NCI-H345 treated with DMSO at 0.1 percent for 48 hours (cell line): Measurements from ENCODE around the gene MESP2.

Source experiments
- DNase-seq: peaks from one replicate; lab custom pipeline; 2025; ENCODE audit not compliant: unreplicated experiment; lab: John Stamatoyannopoulos, UW

Gene MESP2

DNA sequence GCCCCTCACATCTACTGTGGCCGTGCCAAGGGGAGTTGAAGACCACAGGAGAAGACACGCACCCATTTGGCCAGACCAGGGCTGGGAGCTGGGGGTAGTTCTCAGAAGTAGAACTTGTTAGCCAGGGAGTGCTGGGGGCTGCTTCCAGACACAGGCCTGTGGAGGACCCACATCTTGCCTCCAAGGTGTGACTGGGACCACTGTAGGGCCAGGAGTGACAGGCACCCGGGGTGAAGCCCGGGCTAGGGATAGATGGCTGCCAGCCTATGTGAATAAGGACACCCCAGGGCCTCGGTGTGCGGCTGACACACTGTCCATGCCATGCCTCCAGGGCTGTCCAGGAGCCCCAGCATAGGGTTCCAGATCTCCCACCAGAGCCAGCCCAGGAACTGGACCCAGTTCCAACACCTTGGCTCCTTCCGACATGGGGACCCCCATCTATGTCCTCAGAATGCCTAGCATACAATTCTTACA is 36.8 kb downstream of the MESP2 start:
- no peak for DNase-seq

DNA sequence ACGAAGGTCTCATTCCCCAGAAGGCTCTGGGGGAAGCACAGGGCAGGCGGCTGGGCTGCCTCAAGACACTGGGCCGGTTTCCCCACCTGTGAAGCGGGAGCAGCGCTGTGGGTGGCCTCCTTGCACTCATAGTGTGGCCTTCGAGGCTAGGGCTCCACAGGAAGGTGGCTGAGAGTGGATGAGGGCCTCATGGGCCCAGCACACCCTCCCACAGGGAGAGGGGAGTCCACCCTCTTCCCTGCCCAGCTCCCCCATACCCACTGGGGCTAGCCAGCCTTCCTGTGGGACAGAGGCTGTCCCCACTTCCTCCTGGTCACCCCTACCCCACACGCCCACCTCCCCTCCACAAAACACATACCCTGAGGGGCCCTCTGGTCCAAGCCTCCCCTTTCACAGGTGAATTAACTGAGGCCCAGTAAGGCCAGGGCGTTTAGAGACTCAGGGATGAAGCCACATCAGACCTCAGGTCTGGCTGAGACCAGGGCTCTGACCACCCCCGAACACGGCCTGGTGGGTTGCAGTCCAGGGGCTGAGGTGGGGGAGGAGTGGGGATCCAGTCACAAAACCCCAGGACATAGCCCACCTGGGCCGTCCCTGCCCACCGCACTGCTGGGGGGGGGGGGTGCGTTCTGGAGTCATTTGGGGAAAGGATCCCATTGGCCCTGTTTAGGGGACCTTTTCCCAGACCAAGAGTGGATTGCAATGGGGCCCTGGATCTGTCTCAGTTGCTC is 37.4 kb downstream of the MESP2 start:
- DNase-seq, result no peak

DNA sequence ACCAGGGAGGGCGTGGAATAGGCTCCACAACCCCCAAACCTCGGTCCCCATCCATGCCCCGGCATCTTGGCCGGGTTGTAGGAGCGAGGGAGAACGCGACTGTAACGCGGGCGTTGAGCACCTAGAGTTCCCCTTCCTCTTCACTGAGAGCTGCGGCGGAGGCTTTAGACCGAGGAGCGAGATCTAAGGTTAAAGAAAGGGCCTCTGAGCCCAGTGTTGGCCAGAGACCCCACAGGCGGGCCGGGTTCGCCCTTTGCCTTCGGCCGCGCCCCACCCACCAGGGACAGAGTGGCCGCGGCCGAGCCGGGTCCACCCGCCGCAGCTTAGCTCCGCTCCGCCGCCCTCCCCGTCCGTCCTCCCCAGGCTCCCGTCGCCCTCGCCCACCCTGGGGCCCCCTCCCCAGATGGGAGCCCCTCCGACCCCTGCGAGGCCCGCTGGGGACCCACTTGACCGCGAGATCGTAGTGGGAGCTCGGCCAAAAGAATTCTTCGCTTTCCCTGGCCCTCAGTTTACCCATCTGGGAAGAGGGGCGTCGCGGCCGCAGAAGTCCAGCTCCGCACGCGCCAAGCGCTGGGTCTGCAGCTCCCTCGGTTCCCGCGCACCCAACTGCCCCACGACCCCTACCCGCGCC is 38.1 kb downstream of the MESP2 start:
- DNase-seq, result no peak

DNA sequence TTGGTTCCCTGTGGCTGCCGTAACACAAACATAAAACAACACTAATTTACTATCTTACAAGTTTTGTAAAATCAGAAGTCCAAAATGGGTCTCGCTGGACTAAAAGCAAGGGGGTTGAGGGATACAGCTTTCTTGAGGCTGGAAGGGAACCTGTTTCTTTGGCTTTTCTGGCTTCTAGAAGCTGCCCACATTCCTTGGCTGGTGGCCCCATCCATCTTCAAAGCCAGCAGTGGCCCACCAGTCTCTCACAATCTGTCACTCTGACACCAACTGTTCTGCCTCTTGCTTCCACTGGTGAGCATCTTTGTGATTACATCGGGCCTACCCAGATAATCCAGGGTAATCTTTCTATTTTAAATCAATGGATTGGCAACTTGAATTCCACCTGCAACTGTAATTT is 39.6 kb downstream of the MESP2 start:
- DNase-seq, result no peak

DNA sequence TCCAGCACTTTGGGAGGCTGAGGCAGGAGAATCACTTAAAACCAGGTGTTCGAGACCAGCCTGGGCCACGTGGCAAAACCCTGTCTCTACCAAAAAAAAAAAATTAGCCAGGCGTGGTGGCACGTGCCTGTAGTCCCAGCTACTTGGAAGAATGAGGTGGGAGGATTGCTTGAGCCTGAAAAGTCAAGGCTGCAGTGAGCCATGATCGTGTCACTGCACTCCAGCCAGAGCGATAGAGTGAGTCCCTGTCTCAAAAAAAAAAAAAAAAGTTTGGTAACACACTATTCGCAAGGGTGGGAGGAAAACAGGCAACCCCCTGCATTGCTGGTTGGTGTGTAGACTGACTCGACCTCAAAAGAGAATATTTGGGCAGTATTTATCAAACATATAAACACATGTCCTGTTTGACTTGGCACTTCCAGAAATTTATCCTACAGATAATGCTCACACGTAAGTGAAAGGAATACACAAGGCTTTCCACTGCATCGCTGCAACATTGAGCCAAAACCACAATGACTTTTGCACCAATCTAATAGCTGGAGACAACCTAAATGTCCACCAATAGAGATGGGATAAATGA is 41.7 kb downstream of the MESP2 start:
- no peak for DNase-seq

DNA sequence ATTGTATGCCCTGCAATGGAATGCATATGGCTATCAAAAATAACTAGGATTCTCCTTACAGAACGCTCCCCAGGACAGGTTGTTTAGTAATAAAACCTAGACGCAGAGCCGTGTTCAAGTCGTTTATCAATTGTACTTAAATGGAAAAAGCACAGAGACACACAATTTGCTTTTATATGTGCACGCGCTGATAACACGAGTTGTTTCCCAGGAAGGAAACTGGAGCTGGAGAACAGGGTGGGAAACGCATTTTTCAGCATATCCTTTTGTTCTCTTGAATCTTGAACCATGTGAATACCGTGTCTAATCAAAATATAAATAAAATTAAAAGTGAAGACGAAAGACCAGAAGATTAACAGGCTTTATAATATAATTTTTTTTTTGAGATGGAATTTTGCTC is 42.2 kb downstream of the MESP2 start:
- DNase-seq, result no peak

DNA sequence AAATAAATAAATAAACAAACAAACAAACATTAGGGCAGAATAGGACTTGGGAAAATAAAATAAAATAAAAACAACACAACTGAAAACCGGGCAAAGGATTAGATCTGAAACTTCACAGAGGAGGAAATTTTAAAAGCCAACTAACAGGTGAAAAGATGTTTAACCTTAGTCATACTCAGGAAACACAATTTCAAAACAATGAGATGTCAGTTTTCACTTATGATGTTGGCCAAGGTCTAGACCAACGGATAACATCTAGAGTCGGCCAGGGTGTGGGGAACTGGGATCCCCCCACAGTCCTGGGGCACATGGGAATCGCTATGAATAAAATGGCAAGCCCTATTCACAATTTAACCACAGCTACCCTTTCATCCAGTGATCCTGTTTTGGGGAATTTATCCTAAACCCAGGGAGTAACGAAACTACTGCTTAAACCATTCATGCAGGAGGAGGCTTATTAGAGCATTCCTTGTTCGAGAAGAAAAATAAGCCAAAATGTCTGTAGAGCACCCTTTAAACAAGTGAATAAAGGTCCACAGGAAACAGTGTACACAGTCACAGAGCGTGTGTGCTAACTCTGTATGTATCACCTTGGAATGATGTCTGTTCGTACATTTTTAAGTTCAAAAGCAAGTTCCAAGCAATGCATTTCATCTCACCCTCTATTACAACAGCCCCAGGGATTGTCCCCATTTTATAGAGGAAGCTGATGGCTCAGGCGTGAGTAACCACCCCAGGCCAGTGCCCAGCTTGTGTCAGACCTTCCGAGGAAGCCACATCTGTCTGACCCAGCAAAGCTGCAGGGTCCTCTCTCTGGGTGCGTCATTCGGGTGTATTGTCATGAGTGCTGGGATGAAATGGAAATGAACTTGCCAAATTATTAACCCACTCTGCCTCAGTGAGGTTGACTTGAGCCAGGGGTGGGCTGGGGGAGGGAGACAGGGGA is 44.8 kb downstream of the MESP2 start:
- DNase-seq, result no peak

DNA sequence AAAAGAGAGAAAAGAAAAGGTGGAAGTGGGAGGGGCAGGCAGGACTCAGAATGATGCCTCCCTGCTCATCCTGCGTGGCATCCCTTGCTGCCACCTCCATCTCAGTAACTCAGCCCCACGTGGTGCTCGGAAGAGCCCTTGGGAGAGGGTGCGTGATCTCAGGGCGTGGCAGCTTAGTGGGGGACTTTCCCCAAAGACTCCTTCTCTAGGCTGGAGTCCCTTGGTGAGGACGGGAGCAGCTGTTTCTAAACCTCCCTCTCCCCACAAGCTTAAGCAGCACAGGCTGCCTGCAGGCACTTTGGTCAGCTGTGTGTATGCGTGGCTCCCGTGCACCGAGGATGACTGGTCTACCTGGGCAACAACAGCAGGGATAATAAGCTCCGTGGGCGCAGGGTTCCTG is 45.9 kb downstream of the MESP2 start:
- DNase-seq, result no peak

DNA sequence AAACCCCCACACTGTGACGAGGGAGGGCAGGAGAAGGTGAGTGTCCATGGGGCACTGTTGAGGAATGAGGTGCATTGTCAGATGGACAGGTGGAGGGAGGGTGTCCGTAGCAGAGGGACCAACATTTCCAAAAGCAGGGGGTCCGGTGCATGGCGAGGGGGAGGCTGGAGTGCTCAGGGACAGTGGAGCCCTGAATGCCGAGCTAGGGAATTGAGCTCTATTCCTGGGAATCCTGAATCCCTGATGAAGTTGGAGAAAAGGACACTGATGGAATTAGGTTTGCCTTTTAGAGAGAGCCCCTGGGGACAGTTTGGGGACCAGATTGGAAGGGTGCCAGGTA is 46.4 kb downstream of the MESP2 start:
- DNase-seq, result no peak

DNA sequence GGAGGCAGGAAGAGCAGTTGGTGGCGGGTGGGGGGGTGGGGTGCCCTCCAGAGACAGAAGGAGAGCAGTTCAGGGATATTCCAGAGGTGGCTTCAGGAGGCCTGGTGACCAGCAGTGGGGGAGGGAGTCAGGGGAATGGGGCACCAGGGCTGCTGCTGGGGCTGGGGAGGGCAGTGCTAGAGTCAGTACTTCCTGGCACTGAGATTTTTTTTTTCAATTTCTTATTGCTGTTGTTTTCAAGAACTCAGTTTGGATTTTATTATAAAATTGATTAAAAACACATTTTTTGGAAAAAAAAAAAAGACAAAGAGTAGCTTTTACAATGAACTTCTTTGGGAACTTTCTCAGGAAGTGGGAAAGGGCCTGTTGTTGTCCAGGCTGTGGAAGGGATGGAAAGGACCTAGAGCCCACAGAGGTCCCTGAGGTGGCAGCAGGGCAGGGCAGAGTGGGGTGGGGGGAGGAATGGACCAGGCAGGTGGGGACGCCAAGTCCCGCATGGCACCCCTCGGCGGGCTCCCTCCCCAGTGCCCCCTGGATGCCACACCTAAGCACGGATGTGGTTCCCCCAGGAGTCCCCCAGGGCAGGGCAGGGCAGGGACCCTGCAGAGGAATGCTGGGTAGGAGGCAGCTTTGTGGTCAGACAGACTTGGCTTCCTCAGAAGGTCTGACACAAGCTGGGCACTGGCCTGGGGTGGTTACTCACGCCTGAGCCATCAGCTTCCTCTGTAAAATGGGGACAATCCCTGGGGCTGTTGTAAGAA is 47.0 kb downstream of the MESP2 start:
- no peak for DNase-seq

DNA sequence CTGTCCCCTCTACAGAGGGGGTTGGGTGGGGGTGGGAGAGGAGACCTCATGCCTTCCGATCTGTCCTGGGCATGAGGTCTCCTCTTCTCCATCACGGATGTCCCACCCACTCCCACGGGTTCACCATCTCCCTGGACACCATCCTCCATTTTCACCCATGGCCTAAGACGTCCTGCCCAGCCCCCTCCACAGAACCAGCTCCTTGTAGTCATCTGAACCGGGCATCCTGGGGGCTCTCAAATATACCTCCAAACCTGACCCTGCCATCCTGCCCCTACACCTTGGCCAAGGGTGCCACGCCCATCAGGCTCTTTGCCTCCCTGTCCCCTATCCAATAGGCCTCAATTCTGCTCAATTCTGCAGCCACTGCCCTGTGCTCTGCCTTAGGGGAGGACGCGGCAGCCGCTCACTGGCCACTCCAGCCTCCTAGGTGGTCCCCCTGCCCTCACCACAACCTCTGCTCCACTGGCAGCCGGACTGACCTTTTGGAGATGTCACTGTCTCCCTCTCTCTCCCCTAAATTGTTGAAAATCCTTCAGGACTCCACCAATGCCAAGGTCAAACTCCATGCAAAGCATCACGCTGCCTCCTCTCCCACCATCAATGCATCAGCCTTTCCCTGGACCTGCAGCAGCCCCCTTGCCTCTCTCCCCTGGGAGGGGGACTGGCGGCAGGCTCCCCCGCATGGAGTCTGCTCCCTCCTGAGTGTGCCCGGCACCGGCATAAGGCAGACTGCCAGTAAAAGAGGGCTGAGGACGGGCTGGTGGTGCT is 47.9 kb downstream of the MESP2 start:
- DNase-seq, result no peak

DNA sequence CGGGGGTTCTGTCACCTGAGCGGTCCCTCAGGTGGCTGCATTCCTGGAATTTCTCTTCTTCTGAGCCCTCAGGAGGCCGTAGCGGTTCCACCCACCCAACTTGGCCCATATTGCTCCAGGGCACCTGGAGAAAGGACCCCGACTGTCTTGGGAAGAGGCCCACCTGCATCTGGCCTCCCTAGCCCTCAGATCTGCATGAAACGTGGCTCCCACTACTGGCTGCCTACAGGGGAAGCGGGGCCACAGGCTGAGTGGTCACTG is 48.4 kb downstream of the MESP2 start:
- DNase-seq, result no peak

DNA sequence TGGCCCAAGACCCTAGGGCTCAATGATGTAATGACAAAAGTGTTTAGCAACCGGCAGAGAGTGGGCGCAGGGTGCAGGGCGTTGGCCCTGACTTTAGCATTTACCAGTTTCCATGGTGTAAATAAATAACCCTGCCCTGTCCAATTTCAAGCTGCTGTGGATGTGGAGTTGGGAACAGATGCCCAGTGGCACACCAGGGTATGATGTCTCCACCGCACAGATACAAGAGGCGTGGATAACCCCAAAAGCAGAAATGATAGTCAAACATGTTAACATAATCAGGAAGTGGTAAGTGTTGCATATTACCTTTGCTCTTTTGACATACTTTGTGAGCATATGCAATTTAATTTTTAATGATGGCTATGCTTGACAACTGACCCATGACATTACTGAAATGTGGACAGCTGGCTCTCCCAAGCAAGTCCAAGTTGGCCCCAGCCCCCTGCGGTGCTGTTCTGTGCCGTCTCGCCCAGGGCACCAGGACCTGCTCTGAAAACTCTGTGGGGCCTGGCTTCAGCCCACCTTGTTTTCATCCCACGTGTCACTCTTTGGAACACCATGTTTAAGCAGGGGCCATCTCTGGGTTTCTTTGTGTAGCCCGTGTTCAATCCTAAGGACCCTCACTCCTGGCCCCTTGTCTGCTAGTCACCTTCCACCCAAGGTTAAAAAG is 49.3 kb downstream of the MESP2 start:
- DNase-seq, result no peak

DNA sequence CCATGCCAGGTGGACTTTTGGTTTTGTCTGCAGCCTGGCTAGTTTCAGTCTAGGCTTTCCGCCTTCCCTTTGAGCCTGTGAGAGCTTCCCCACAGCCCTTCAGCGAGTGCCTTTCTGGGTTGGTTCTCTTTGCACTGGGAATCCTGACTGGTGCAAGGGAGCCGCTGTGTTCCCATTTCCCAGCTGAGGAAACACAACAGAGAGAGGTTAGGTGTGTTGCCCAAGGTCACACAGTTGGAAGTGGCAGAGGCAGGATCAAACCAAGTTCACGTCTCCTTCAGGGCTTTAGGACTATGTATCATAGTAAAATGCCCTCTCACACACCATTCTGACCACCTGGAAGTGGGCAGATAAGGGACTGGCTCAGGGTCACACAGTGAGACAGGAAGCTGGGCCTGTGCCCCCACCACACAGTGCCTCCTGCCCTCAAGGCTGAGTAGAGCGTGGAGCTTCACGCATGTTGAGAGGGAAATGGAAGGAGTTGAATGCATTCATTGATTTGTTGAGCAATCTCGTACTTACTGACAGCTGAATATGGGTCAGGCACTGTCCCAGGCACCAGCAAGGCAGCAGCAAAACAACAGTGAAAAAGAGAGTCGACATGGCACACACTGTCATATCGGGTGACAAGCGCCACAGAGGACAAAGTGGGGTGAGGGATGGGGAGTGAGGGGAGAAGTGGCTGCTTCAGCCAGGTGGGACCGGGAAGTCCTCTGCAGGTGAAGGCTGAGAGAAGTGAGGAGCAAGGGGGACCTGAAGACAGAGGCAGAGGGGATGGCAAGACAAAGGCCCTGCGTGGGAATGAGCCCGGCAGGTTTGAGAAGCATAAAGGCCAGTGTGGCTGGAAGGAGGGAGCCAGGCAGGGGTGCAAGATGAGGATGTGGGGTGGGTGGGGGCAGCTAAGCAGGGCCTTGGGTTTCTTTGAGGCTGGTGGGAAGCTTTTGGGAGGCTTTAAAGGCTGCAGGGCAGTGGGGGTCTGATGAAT is 50.8 kb downstream of the MESP2 start:
- DNase-seq, result no peak

DNA sequence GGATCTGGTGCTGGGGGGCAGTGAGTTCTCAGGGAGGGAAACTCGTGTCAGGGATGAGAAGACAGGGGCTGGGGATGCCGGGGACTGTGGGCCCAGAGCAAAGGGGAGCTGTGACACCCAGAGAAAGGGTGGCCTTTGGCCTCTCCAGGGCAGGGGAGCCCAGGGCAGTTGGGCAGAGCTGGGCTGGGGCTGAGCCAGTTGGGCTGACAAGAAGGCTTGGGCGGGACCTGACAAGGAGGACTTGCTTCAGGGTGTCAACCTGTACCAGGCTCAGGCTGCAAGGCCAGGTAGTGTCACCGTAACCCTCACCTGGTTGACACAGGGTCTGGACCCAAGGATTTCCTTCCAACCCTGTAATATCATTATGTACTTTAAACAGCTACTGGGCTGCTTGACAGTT is 51.7 kb downstream of the MESP2 start:
- no peak for DNase-seq
